Measurements from ENCODE around the gene TP53BP2. TPM values are rescaled to one million over a fixed set of nuclear protein-coding genes. Genes with fewer than 3 reads are reported as not detected.
A peak's percentile ranks its signal among the peaks of the same experiment; 100 is the strongest.
"Not testable (repeated sequence)": the region's sequence is repeated elsewhere in the genome, so short reads cannot be mapped to it uniquely, and the experiment has no call there.

Gene TP53BP2, protein sequence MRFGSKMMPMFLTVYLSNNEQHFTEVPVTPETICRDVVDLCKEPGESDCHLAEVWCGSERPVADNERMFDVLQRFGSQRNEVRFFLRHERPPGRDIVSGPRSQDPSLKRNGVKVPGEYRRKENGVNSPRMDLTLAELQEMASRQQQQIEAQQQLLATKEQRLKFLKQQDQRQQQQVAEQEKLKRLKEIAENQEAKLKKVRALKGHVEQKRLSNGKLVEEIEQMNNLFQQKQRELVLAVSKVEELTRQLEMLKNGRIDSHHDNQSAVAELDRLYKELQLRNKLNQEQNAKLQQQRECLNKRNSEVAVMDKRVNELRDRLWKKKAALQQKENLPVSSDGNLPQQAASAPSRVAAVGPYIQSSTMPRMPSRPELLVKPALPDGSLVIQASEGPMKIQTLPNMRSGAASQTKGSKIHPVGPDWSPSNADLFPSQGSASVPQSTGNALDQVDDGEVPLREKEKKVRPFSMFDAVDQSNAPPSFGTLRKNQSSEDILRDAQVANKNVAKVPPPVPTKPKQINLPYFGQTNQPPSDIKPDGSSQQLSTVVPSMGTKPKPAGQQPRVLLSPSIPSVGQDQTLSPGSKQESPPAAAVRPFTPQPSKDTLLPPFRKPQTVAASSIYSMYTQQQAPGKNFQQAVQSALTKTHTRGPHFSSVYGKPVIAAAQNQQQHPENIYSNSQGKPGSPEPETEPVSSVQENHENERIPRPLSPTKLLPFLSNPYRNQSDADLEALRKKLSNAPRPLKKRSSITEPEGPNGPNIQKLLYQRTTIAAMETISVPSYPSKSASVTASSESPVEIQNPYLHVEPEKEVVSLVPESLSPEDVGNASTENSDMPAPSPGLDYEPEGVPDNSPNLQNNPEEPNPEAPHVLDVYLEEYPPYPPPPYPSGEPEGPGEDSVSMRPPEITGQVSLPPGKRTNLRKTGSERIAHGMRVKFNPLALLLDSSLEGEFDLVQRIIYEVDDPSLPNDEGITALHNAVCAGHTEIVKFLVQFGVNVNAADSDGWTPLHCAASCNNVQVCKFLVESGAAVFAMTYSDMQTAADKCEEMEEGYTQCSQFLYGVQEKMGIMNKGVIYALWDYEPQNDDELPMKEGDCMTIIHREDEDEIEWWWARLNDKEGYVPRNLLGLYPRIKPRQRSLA
- polyA plus RNA-seq, result 10 to 100 TPM in 1 of 3 donors, 1 to 10 TPM in 2; 3.5 to 16.7 (median 5.2) TPM

DNA sequence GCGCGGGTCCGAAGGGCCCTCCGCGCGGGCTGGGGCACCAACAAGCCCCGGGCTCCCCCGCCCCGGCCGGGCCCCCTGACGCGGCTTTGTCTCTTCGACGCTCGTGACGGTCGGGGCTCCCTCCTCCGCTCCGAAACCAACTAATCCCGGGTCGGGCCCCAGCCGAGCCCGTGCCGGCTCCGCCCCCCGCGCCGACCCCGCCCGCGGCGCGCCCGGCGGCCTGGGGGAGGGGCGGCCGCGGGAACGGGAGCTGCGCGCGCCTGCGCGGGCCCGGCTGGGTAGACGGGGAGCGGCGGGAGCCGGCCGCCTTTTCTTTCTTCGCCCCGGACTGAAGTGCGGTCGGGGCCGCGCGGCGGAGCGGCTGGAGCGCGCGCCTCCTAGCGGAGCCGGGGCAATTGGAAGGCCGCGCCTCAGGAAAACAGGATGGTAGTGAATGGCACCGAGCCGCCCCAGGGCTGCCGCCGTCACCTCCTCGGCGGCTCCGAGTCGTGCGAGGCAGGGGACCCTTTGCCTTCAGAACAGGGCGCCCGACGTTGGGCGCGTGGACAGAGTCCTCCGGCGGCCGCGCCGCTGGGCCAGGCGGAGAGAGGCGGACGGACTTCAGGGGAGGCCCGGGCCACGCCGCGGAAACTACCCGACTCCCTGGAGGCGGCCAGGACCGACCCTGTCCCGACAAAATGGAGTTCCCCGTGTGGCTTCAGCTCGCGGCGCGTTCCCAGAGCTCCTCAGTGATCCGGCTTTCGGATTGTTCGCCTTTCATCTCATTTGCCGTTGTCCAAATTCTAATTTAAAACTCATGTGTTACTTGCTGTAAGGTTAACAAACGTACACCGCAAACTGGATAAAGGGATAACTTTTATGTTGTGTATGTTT lies at the start of gene TP53BP2:
TP53BP2 (minus strand) TSS at position 138 of the 873 bp plus-strand sequence. CDS start 267 bp downstream, outside the sequence.
- peak; percentile 86 to 89 (median 89) for DNase-seq
- no peaks in the 10 kb centered on the region for H3K9me3 Mint-ChIP-seq
- peaks cover 13 to 29% (median 14%) of the 10 kb centered on the region in 3 donors for H3K27me3 Mint-ChIP-seq (ENCODE audit: low read depth in 3 of 3)
- peak within 1 kb of the TSS; percentile 92 to 97 (median 93) for H3K4me3 Mint-ChIP-seq
- H3K36me3 Mint-ChIP-seq, result no peaks in the 10 kb centered on the region
- H3K27ac Mint-ChIP-seq, result peak within 1 kb of the TSS; percentile 91 to 98 (median 96)
- peaks cover 30 to 38% of the 10 kb centered on the region in 2 donors for H3K4me1 Mint-ChIP-seq

DNA sequence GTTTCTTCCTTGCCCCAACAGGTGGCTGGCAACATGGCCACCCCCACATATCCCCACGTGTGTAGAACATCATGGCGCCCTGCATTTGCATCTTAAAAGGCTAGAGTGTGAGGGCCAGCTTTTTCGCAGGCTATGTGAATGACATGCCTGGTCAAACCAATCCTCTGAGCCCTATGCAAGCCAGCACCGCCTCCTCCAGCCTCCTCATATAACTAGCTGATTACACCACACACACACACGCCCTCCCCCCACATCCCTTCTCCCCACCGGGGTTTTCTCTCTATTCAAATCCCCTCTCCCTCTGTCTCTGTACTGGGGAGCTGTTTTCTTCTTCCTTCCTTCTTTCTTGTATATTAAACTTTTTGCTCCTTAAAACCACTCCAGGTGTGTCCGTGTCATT lies 44.7 kb upstream of the TP53BP2 start:
- not testable (repeated sequence) for DNase-seq; H3K27ac Mint-ChIP-seq; H3K27me3 Mint-ChIP-seq (ENCODE audit: low read depth in 3 of 3)

DNA sequence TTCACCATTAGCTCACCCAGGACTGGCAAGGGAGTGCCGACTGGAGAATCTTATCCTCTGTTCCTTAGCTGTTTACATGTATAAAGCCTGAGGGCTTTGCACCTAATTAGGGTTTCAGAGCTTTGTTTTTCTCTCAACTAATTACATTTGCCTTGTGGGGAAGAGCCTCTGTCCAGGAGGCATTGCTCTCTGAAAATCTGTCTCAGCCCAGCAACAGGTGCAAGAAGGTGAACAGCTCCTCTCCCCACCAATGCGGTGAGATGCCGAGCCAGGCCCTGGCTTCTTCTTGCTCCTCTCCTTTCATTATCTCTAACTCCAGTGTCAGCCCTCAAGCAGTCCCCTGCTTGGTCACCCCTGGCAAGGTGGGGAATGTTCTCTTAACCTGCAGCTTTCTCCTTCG lies 43.6 kb upstream of the TP53BP2 start:
- not testable (repeated sequence) for H3K9me3 Mint-ChIP-seq; H3K36me3 Mint-ChIP-seq; DNase-seq; H3K4me1 Mint-ChIP-seq; H3K4me3 Mint-ChIP-seq; H3K27me3 Mint-ChIP-seq (ENCODE audit: low read depth in 3 of 3); H3K27ac Mint-ChIP-seq

More for the DNA sequence above, 44.7 kb upstream of the TP53BP2 start:
- H3K9me3 Mint-ChIP-seq, H3K4me3 Mint-ChIP-seq, H3K36me3 Mint-ChIP-seq, H3K4me1 Mint-ChIP-seq: not testable (repeated sequence)

DNA sequence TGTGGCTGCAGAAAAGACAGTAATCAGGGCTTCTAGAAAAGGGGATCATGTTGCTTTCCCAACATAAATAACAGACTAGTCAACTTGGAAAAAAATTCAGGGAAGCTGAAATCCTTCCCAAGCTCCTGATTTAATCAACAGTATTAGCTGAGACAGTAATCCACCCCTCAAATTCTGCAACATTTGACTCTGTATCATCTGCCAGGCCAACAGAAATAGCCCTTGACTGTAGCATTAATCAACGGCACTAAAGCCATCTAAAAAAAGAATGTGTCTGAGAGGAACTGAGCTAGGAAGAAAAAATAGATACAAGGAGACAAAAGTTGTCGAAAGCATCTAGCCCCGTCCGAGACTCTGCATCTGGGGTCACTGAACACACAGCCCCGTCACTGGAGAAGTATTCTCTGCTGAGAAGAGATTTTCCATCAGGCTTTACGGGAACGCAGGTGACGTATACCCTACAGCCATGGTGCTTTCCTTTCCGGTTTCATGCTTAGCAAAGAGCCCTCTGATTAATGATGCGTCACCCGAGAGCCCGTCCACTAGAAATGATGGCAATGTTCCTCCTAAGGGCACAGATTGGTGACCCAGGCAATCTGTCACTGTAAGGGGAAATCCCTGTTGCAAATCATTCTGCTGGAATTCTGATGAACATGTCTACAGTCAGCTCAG lies 42.1 kb upstream of the TP53BP2 start:
- H3K27ac Mint-ChIP-seq, result no peak overlapping the region
- no peak overlapping the region for H3K4me3 Mint-ChIP-seq
- H3K27me3 Mint-ChIP-seq (ENCODE audit: low read depth in 3 of 3), result peaks cover 0 to 1% (median 0%) of the 10 kb centered on the region in 3 donors
- H3K9me3 Mint-ChIP-seq, result no peaks in the 10 kb centered on the region
- no peak for DNase-seq
- H3K4me1 Mint-ChIP-seq, result no peaks in the 10 kb centered on the region
- no peaks in the 10 kb centered on the region for H3K36me3 Mint-ChIP-seq

DNA sequence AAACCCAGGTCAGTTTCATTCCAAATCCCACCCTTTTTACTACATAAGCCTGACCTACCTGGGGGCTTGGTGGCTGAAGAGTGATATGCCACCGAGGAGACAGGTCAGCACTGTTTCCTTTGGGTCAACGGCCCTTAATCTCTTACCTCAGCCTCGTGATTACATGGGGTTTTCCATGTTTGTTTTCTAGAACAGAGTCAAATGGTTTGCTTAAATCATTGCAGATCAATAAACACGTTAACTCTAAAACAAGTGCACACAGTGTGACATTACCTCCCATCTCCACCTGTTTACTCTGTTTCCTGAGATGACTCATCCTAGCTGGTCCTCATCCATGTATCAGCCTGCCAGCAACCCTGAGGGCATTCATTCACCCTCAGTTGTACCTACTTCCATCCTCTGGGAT lies 40.8 kb upstream of the TP53BP2 start:
- H3K9me3 Mint-ChIP-seq, result no peaks in the 10 kb centered on the region

DNA sequence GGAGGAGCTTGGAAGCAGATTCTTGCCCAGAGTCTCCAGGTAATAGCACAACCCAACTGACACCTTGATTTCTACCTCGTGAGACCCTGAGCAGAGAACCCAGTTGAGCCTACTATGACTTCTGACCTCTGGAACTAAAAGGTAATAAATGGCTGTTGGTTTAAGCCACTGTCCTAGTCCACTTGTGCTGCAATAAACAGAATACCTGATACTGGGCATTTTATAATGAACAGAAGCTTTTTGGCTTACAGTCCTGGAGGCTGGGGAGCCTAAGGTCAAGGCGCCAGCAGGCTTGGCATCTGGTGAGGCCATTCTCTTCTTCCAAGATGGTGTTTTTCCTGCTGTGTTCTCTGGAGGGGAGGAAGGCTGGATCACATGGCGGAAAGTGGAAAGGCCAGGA lies 39.9 kb upstream of the TP53BP2 start:
- no peaks in the 10 kb centered on the region for H3K4me1 Mint-ChIP-seq
- no peak overlapping the region for H3K27ac Mint-ChIP-seq
- DNase-seq, result no peak
- H3K9me3 Mint-ChIP-seq, result no peaks in the 10 kb centered on the region
- no peak overlapping the region for H3K4me3 Mint-ChIP-seq
- peaks cover 0 to 7% (median 3%) of the 10 kb centered on the region in 3 donors for H3K27me3 Mint-ChIP-seq (ENCODE audit: low read depth in 3 of 3)
- no peaks in the 10 kb centered on the region for H3K36me3 Mint-ChIP-seq

More for the DNA sequence above, 40.8 kb upstream of the TP53BP2 start:
- Mint-ChIP-seq H3K27me3 (ENCODE audit: low read depth in 3 of 3) (peaks cover 0 to 3% (median 3%) of the 10 kb centered on the region in 3 donors), H3K27ac (no peak overlapping the region), H3K36me3 (no peaks in the 10 kb centered on the region), H3K4me1 (no peaks in the 10 kb centered on the region), H3K4me3 (no peak overlapping the region)
- no peak for DNase-seq

DNA sequence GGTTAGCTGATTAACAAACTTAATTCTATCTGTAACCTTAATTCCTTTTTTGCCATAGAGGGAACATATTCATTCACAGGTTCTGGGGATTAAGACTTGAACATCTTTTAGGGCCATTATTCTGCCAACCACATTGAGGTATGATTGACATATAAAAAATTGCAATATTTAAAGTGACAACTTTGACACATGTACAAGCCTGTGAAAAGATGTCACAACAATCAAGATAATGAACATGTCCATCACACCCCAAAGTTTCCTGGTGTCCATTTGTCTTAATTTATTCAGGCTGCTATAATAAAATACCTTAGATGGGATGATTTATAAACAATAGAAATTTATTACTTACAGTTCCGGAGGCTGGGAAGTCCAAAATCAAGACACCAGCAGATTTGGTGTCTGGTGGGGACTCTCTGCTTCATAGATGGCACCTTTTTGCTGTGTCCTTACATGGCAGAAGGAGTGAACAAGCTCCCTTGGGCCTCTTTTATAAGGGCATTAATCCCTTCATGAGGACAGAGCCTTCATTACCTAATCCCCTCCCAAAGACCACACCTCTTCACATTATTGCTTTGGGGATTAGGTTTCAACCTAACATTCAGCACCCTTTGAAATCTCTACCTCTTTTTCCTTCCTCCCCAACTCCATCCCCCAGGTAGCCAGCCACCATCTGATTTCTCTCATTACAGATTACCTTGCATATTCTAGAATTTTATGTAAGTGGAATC lies 33.0 kb upstream of the TP53BP2 start:
- no peaks in the 10 kb centered on the region for H3K36me3 Mint-ChIP-seq
- H3K27me3 Mint-ChIP-seq (ENCODE audit: low read depth in 3 of 3), result peaks cover 0 to 21% (median 4%) of the 10 kb centered on the region in 3 donors
- H3K4me3 Mint-ChIP-seq, result no peak overlapping the region
- no peak overlapping the region for H3K27ac Mint-ChIP-seq
- DNase-seq, result no peak
- H3K4me1 Mint-ChIP-seq, result no peaks in the 10 kb centered on the region
- peaks cover 0 to 1% (median 0%) of the 10 kb centered on the region in 6 donors for H3K9me3 Mint-ChIP-seq

DNA sequence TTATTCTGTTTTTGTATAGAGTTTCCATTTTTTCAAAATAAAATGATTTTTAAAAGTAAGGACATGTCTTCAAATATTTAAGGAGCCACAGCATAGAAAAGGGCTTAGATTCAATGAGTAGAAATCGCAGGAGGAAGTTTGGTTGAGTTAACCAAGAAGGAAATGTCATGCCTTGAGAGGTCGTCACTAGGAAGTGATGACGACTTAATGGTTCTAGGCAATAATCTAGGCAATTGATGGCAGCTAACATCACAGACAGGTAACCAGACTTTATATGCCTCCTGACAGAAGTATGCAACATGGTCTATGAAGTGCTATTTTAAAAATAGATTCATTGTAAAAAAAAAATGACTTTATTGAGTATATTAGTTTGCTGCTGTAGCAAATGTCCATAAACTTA lies 32.1 kb upstream of the TP53BP2 start:
- Mint-ChIP-seq H3K27ac (no peak overlapping the region), H3K4me1 (no peaks in the 10 kb centered on the region), H3K9me3 (peaks cover 0 to 1% (median 0%) of the 10 kb centered on the region in 6 donors), H3K36me3 (no peaks in the 10 kb centered on the region), H3K4me3 (no peak overlapping the region), H3K27me3 (ENCODE audit: low read depth in 3 of 3) (peaks cover 0 to 28% (median 4%) of the 10 kb centered on the region in 3 donors)
- no peak for DNase-seq

DNA sequence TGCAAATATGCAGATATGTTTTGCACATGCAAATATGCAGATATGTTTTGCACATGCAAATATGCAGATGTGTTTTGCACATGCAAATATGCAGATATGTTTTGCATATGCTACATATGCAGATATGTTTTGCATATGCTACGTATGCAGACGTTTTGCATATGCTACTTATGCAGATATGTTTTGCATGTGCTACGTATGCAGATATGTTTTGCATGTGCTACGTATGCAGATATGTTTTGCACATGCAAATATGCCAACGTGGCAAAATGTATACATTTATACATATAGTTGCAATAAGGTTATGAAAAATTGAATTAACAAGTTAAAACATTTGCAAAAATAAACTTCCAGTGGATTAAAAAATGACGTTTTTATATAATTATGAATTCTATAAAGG lies 30.8 kb upstream of the TP53BP2 start:
- Mint-ChIP-seq H3K4me1 (no peaks in the 10 kb centered on the region), H3K27ac (no peak overlapping the region), H3K27me3 (ENCODE audit: low read depth in 3 of 3) (peaks cover 6 to 29% (median 6%) of the 10 kb centered on the region in 3 donors), H3K36me3 (no peaks in the 10 kb centered on the region), H3K9me3 (peaks cover 0 to 1% (median 0%) of the 10 kb centered on the region in 6 donors), H3K4me3 (no peak overlapping the region)
- DNase-seq, result no peak

DNA sequence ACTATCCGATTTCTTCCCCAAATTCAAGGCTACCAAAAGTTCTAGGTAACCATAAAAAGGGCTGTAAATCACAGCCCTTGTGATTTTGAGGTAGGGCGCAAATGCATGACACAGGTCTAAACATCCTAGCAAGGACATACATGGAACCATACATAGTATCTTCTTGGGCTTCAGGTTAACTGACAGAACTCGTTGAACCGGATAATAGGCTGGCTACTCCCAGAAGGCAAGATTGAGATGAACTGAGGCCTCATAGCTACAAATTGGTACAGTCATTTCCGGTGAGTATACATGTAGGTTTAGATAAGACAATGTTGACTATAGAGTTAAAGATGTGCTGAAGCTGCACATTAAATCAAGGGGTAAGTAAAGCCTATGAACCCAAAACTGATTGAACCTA lies 27.3 kb upstream of the TP53BP2 start:
- H3K4me1 Mint-ChIP-seq, result no peaks in the 10 kb centered on the region
- H3K36me3 Mint-ChIP-seq, result no peaks in the 10 kb centered on the region
- H3K27ac Mint-ChIP-seq, result no peak overlapping the region
- peaks cover 6 to 20% (median 8%) of the 10 kb centered on the region in 3 donors for H3K27me3 Mint-ChIP-seq (ENCODE audit: low read depth in 3 of 3)
- no peak overlapping the region for H3K4me3 Mint-ChIP-seq
- no peaks in the 10 kb centered on the region for H3K9me3 Mint-ChIP-seq
- no peak for DNase-seq

DNA sequence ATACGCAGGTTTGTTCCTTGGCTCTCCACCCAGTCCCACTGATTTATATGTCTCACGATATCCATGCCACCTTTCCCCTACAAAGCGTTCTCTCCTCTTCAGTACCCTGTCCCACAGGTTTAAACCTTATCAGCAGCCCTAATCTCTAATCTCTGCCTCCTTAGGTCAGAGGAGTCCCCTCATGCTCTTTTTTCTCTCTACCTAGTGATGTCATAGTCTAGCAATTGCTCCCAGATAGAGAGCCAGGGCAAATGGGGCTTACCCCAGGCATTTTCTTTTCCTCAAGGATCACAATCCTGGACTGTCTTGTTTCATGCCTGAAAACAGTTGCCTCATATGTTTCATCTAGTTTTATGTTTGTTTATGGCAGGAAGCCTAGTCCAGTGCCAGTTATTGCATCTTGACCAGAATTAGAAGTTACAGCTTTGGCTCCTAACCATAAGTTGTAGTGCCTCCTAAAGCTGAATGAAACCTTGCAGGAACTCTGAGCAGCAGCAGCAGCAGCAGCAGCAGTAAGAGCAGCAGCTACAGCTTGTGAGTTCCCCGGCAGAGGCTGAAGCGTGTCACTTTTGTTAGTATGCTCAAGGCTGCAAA lies 26.7 kb upstream of the TP53BP2 start:
- Mint-ChIP-seq H3K4me3 (no peak overlapping the region), H3K27ac (no peak overlapping the region), H3K9me3 (no peaks in the 10 kb centered on the region), H3K27me3 (ENCODE audit: low read depth in 3 of 3) (peaks cover 6 to 20% (median 10%) of the 10 kb centered on the region in 3 donors), H3K4me1 (no peaks in the 10 kb centered on the region), H3K36me3 (no peaks in the 10 kb centered on the region)
- DNase-seq, result no peak

Data from immature natural killer cell (primary cell).